ENCODE measurements around the gene SERTAD2.

The SERTAD2 gene, protein sequence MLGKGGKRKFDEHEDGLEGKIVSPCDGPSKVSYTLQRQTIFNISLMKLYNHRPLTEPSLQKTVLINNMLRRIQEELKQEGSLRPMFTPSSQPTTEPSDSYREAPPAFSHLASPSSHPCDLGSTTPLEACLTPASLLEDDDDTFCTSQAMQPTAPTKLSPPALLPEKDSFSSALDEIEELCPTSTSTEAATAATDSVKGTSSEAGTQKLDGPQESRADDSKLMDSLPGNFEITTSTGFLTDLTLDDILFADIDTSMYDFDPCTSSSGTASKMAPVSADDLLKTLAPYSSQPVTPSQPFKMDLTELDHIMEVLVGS

DNA sequence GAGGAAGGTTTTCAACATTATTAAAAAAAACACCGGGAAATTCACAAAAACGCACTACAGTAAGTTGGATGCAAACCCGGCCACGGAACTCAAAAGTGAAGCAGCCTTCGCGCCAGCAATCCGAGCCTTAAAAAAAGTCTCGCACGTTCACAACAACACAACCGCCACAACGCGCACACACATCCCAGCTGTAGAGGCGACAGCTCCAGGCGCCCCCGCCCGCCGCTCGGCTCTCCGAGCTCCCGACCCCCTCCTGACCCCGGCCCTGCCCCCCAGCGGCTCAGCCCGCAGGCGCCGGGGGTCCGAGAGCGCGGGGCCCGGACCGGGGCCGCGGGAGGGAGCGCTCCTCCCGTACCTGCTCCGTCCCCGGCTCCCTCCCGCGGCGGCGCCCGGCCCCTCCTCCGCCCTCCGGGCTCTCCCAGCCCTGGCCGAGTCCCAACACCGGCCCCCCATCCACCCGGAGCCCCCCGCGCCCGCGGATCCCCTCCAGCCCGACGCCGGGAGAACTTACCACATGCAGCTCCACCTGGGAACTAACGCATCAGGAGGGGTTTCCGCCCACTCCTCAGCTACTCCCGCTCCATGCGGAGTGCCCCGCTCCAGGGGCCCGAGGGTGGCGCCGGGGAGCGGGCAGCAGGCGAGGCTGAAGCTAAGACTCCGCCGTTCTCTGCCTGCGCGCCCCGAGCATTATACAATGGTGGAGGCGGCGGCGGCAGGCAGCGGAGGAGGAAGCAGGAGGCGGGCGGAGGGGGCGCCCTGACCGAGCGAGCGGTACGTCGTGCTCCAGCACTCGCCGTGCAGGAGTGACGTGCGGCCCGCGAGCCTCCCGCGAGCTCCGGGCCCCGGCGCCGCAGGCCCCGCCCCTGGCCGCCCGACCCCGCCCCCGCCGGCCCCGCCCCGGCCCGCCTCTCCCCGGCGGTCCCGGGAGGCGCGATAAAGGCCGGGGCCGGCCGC is at the start of gene SERTAD2:
Gene SERTAD2, minus strand, starts transcription at position 805 of the 954 bp plus-strand sequence. CDS start 17,042 bp downstream, outside the sequence.
- TF ChIP-seq POLR2A (IDR thresholded peaks at IDR 0.05; ENCODE audit: extremely low read depth, insufficient read length) (peak; percentile 76), MYC (IDR thresholded peaks at IDR 0.05; ENCODE audit: low read depth, low read length) (peak; percentile 77)
- TF ChIP-seq, protein P1, sequence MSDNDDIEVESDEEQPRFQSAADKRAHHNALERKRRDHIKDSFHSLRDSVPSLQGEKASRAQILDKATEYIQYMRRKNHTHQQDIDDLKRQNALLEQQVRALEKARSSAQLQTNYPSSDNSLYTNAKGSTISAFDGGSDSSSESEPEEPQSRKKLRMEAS (IDR thresholded peaks at IDR 0.05; ENCODE audit: low read depth, low read length): peak; percentile 72
- TF ChIP-seq, protein P2, sequence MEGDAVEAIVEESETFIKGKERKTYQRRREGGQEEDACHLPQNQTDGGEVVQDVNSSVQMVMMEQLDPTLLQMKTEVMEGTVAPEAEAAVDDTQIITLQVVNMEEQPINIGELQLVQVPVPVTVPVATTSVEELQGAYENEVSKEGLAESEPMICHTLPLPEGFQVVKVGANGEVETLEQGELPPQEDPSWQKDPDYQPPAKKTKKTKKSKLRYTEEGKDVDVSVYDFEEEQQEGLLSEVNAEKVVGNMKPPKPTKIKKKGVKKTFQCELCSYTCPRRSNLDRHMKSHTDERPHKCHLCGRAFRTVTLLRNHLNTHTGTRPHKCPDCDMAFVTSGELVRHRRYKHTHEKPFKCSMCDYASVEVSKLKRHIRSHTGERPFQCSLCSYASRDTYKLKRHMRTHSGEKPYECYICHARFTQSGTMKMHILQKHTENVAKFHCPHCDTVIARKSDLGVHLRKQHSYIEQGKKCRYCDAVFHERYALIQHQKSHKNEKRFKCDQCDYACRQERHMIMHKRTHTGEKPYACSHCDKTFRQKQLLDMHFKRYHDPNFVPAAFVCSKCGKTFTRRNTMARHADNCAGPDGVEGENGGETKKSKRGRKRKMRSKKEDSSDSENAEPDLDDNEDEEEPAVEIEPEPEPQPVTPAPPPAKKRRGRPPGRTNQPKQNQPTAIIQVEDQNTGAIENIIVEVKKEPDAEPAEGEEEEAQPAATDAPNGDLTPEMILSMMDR (IDR thresholded peaks at IDR 0.05; ENCODE audit: low read depth, low read length): no peak
- H3K4me3 ChIP-seq (ENCODE audit: low read depth, low read length): peak within 1 kb of the TSS; percentile 92
- peak; percentile 95 for DNase-seq (ENCODE audit: low read depth)

DNA sequence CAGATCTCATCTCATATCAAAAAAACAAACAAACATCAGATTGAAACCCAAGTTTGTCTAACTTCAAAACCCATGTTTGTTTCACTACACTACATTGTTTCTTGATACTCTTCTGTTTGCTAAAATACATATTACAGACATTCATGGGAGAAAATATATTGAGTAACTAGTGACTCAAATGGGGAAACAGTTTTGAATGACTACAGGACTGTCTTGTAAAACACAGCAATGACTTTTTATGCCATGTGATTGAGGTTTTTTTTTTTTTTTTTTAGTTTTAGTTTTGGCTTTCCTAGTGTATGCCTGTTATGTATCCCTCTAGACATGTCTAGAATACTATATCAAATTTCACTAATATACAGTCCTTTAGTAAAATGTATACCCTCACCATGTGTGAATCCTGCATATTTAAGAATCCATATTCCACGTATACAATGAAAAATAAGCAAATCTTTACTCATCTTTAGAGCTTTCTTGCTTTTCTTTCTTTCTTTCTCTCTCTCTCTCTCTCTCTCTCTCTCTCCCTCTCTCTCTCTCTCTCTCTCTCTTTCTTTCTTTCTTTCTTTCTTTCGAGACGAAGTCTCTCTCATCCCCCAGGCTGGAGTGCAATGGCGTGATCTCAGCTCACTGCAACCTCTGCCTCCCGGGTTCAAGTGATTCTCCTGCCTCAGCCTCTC is 46.6 kb upstream of the SERTAD2 start:
- TF ChIP-seq, protein P2 (IDR thresholded peaks at IDR 0.05; ENCODE audit: low read depth, low read length): no peak
- TF ChIP-seq MYC (IDR thresholded peaks at IDR 0.05; ENCODE audit: low read depth, low read length) (no peak), POLR2A (IDR thresholded peaks at IDR 0.05; ENCODE audit: extremely low read depth, insufficient read length) (no peak)
- TF ChIP-seq, protein P1 (IDR thresholded peaks at IDR 0.05; ENCODE audit: low read depth, low read length): no peak
- peak; percentile 41 for DNase-seq (ENCODE audit: low read depth)
- no peak overlapping the region for H3K4me3 ChIP-seq (ENCODE audit: low read depth, low read length)

DNA sequence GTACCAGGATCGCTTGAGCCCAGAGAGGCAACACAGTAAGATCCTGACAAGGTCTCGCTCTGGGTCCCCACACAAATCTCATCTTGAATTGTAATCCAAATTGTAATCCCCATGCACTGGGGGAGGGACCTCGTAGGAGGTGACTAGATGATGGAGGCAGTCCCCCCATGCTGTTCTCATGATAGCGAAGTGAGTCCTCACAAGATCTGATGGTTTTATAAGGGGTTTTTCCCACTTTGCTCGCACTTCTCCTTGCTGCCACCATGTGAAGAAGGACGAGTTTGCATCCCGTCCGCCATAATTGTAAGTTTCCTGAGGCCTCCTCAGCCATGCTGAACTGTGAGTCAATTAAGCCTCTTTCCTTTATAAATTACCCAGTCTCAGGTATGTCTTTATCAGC is 46.0 kb upstream of the SERTAD2 start:
- TF ChIP-seq MYC (IDR thresholded peaks at IDR 0.05; ENCODE audit: low read depth, low read length): no peak
- no peak for TF ChIP-seq POLR2A (IDR thresholded peaks at IDR 0.05; ENCODE audit: extremely low read depth, insufficient read length)
- no peak overlapping the region for H3K4me3 ChIP-seq (ENCODE audit: low read depth, low read length)
- peak; percentile 39 for DNase-seq (ENCODE audit: low read depth)

DNA sequence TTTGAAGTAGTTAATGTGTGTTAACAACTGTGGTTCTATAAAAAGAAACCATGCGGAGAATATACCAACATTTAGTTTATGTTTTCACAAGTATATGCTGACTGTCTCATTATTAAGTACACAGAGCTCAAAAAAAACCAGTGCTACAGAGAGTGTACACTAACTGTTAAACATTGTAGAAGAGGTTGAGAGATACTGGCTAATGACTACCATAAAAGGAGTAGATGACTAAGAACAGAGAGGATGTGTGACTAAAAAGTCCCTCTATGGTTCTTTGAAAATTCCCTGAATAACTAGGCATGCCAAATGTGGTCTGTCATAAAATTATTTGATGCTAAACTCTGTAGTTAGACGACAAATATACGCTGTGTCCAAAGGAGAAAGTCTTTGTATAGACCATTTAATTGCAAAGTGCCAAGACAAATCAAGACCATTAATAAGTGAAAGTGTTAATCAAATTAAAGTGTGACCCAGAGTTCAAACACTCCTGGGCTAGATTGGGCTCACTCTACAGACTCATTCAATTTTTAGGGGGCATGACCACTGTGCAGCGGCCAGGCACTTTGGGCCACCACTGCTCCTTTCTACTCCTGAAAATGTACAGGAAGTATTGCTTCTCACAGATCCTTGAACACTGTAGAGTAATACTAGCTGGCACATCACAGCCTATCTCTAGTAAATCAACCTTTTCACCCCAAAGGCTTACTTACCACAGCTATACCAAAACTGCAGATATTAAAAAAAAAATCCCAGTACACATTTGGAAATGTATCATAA is 45.1 kb upstream of the SERTAD2 start:
- TF ChIP-seq, protein P1 (IDR thresholded peaks at IDR 0.05; ENCODE audit: low read depth, low read length): no peak
- TF ChIP-seq, protein P2 (IDR thresholded peaks at IDR 0.05; ENCODE audit: low read depth, low read length): no peak
- no peak for TF ChIP-seq MYC (IDR thresholded peaks at IDR 0.05; ENCODE audit: low read depth, low read length)
- DNase-seq (ENCODE audit: low read depth): no peak
- no peak overlapping the region for H3K4me3 ChIP-seq (ENCODE audit: low read depth, low read length)

DNA sequence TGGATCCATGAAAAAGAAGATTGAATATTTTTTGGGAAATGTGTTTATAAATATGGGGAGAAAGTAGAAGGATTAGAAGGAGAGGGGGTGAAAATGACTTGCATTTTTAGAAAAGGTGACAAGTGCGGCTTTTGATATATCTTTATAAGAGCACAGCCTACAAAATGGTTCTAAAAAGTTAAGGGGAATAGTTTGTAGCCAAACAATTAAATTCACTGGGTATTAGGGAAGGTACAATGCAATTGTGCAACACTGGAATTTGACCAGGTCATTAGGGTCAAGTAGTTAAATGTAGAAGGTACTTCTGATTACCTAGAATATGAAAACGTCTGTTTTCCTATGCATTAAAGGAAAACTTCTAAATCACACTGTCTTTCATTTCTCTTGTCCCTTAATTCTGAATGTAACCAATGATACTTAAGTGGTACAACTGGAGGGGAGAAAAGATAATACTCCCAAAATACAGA is 44.5 kb upstream of the SERTAD2 start:
- DNase-seq (ENCODE audit: low read depth): no peak
- H3K4me3 ChIP-seq (ENCODE audit: low read depth, low read length): no peak overlapping the region
- TF ChIP-seq MYC (IDR thresholded peaks at IDR 0.05; ENCODE audit: low read depth, low read length) (no peak), POLR2A (IDR thresholded peaks at IDR 0.05; ENCODE audit: extremely low read depth, insufficient read length) (no peak)
- TF ChIP-seq, protein P1 (IDR thresholded peaks at IDR 0.05; ENCODE audit: low read depth, low read length): no peak
- TF ChIP-seq, protein P2 (IDR thresholded peaks at IDR 0.05; ENCODE audit: low read depth, low read length): no peak
